ENCODE results near the gene PRKN. TPM values are rescaled to one million over a fixed set of nuclear protein-coding genes. Genes with fewer than 3 reads are reported as not detected.

The PRKN gene
- total RNA-seq, 1 donor from 2014 or later, result 2.8 TPM

DNA sequence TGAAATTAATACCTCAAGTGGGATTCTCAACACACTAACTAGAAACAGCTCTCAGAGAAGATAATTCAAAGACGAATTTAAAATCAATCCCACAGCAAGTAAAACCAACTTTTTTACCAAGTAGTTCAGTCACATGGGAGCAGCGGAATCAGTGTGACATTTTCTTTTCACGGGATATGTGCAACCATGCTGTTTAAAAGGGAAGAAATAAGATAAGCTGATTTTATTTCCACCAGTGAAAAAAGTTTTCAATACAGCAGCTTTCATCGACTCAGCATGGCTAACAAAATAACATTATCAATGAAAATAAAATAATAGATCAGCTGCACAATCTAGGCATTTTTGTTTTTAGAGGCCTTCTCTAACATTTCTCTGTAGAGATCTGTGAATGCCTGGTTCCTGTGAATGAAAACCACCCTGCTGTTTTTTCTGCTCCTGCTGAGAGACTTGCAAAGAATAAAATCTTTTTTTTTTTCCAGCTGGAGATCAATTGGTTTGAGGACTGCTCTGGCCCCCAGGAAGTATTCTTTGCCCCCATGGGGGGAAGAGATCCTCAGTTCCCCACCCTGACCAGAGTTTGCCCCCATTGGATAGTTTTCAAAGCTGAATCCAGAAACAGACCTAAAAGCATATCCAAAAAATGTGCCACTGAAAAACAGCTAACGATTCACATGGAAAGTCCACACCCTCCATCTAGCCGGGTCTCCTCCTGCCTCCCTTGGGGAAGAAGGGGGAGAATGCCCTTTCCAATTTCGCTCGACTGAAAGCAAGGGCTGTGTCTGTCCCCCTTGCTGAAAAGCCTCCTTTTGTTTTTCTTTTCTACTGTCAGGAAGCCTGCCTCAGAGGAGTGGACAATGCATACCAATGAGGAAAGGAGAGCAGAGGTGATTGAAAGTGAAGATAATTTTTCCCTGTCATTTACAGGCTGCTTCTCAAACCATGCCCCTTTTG lies 317.6 kb downstream of the PRKN start:
- TF ChIP-seq EZH2 (IDR thresholded peaks at IDR 0.05) (no peak), EZH2phosphoT487 (IDR thresholded peaks at IDR 0.05) (no peak)
- TF ChIP-seq, protein P1, sequence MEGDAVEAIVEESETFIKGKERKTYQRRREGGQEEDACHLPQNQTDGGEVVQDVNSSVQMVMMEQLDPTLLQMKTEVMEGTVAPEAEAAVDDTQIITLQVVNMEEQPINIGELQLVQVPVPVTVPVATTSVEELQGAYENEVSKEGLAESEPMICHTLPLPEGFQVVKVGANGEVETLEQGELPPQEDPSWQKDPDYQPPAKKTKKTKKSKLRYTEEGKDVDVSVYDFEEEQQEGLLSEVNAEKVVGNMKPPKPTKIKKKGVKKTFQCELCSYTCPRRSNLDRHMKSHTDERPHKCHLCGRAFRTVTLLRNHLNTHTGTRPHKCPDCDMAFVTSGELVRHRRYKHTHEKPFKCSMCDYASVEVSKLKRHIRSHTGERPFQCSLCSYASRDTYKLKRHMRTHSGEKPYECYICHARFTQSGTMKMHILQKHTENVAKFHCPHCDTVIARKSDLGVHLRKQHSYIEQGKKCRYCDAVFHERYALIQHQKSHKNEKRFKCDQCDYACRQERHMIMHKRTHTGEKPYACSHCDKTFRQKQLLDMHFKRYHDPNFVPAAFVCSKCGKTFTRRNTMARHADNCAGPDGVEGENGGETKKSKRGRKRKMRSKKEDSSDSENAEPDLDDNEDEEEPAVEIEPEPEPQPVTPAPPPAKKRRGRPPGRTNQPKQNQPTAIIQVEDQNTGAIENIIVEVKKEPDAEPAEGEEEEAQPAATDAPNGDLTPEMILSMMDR (IDR thresholded peaks at IDR 0.05), result no peak
- H3K27me3 ChIP-seq, result no peaks in the 10 kb centered on the region
- H3K9me3 ChIP-seq (ENCODE audit: low read depth), result no peaks in the 10 kb centered on the region
- H3K36me3 Mint-ChIP-seq, result peaks cover 13% of the 10 kb centered on the region
- H3K36me3 ChIP-seq, result peaks cover 4% of the 10 kb centered on the region
- H4K20me1 ChIP-seq (ENCODE audit: low read depth), result no peaks in the 10 kb centered on the region
- peak overlapping the region; percentile 5 for H2AFZ ChIP-seq (replicated peaks)
- H3K27ac ChIP-seq, result peak overlapping the region; percentile 85
- peak overlapping the region; percentile 99 for H3K27ac Mint-ChIP-seq
- peaks cover 47% of the 10 kb centered on the region for H3K4me1 ChIP-seq
- no peak overlapping the region for H3K9ac ChIP-seq
- peak; percentile 87 for DNase-seq (ENCODE audit: low spot score)
- no peaks in the 10 kb centered on the region for H3K27me3 Mint-ChIP-seq (ENCODE audit: insufficient read depth, low read depth)
- H3K79me2 ChIP-seq (ENCODE audit: low read depth), result no peaks in the 10 kb centered on the region
- H3K9me3 Mint-ChIP-seq, result peaks cover 19% of the 10 kb centered on the region
- H3K4me1 Mint-ChIP-seq, result peaks cover 37% of the 10 kb centered on the region
- H3K4me3 Mint-ChIP-seq, result peak overlapping the region; percentile 81
- H3K4me3 ChIP-seq, result peak overlapping the region; percentile 35
- H3K4me2 ChIP-seq, result peak overlapping the region; percentile 73
- peaks cover 43% of the 10 kb centered on the region for H3F3A ChIP-seq (ENCODE audit: low read depth)

DNA sequence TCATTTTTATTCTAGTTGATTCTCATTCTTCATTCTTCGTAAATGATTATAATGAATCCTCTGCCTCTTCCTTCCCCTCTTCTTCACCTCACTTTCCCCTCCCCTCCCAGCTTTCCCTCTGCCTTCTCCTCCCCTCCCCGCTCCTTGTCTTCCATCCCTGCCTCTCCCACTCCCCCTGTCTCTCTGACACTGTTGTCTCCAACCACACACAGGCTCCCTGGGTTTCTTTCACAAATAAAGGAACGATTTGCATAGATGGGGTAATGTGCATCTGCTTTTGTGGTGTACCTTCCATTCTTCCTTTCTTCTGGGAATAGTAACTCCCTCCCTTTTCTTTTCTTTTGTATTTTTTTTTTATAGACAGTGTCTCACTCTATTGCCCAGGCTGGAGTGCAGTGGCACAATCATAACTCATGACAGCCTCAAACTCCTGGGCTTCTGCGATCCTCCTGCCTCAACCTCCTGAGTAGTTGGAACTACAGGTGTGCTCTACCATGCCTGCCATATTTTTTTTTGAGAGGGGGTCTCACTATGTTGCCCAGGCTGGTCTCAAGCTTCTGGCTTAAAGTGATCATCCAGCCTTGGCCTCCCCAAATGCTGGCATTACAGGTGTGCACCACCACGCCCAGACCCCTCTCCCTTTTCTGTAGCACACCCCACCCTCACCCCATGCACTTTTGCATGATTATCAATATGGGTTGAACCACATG lies 318.6 kb downstream of the PRKN start:
- H3K4me2 ChIP-seq, result peak overlapping the region; percentile 73
- Mint-ChIP-seq H3K27ac (peak overlapping the region; percentile 74), H3K9me3 (peaks cover 22% of the 10 kb centered on the region), H3K27me3 (ENCODE audit: insufficient read depth, low read depth) (no peaks in the 10 kb centered on the region), H3K4me3 (peak overlapping the region; percentile 60), H3K36me3 (peaks cover 13% of the 10 kb centered on the region), H3K4me1 (peaks cover 37% of the 10 kb centered on the region)
- peaks cover 4% of the 10 kb centered on the region for H3K36me3 ChIP-seq
- H3K79me2 ChIP-seq (ENCODE audit: low read depth), result no peaks in the 10 kb centered on the region
- peak overlapping the region; percentile 85 for H3K27ac ChIP-seq
- peak; percentile 11 for DNase-seq (ENCODE audit: low spot score)
- no peak overlapping the region for H3K4me3 ChIP-seq
- H3F3A ChIP-seq (ENCODE audit: low read depth), result peaks cover 43% of the 10 kb centered on the region
- no peak overlapping the region for H3K9ac ChIP-seq
- H3K9me3 ChIP-seq (ENCODE audit: low read depth), result no peaks in the 10 kb centered on the region
- no peak overlapping the region for H2AFZ ChIP-seq (replicated peaks)
- no peaks in the 10 kb centered on the region for H3K27me3 ChIP-seq
- H3K4me1 ChIP-seq, result peaks cover 47% of the 10 kb centered on the region
- no peaks in the 10 kb centered on the region for H4K20me1 ChIP-seq (ENCODE audit: low read depth)
- TF ChIP-seq EZH2phosphoT487 (IDR thresholded peaks at IDR 0.05) (no peak), EZH2 (IDR thresholded peaks at IDR 0.05) (no peak)
- TF ChIP-seq, protein P1 (IDR thresholded peaks at IDR 0.05), result no peak

DNA sequence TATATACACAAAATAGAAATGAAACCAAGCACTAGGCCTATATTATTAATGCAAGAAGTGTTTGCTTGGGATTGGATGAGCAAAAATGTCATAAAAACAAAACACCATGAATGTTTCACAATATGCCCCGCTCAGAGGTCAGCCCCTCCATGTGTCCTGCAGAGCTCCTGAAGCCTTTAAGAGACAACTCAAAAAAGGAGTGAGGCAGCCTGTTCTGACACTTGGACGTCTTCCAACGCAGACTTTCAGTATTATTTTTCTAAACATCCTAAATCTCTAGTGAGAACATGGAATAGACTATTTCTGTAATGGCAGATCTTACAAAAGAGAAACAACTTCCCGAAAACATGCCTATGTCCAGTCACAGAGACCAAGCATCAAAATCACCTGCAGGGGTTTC lies 322.6 kb downstream of the PRKN start:
- Histone ChIP-seq H2AFZ (replicated peaks) (no peak overlapping the region), H3K4me2 (no peak overlapping the region), H3K36me3 (no peaks in the 10 kb centered on the region), H3F3A (ENCODE audit: low read depth) (peaks cover 16% of the 10 kb centered on the region), H3K4me1 (peaks cover 19% of the 10 kb centered on the region), H3K27me3 (no peaks in the 10 kb centered on the region), H3K9me3 (ENCODE audit: low read depth) (peaks cover 2% of the 10 kb centered on the region), H3K4me3 (no peak overlapping the region), H3K27ac (no peak overlapping the region), H3K9ac (no peak overlapping the region), H3K79me2 (ENCODE audit: low read depth) (no peaks in the 10 kb centered on the region), H4K20me1 (ENCODE audit: low read depth) (no peaks in the 10 kb centered on the region)
- TF ChIP-seq EZH2phosphoT487 (IDR thresholded peaks at IDR 0.05) (no peak), EZH2 (IDR thresholded peaks at IDR 0.05) (no peak)
- TF ChIP-seq, protein P1 (IDR thresholded peaks at IDR 0.05), result no peak
- peaks cover 27% of the 10 kb centered on the region for H3K9me3 Mint-ChIP-seq
- no peak for DNase-seq (ENCODE audit: low spot score)
- H3K4me3 Mint-ChIP-seq, result no peak overlapping the region
- peaks cover 2% of the 10 kb centered on the region for H3K27me3 Mint-ChIP-seq (ENCODE audit: insufficient read depth, low read depth)
- no peak overlapping the region for H3K27ac Mint-ChIP-seq
- peaks cover 14% of the 10 kb centered on the region for H3K4me1 Mint-ChIP-seq
- H3K36me3 Mint-ChIP-seq, result peaks cover 9% of the 10 kb centered on the region

All from neural progenitor cell (in vitro differentiated cells).